ENCODE results near the gene TNFRSF1B. TPM values are rescaled to one million over a fixed set of nuclear protein-coding genes. Genes with fewer than 3 reads are reported as not detected.
A peak's percentile ranks its signal among the peaks of the same experiment; 100 is the strongest.

The TNFRSF1B gene
- total RNA-seq, 6 donors from 2014 or later = 28.3 to 113 (median 58.5) TPM

GRCh38 chr1:12129624-12130023 is 37.2 kb upstream of the TNFRSF1B start:
- Histone ChIP-seq H3K4me3 (no peak overlapping the region), H3K4me1 (peaks cover 35 to 47% (median 40%) of the 10 kb centered on the region in 4 donors), H3K36me3 (no peaks in the 10 kb centered on the region), H3K9me3 (no peaks in the 10 kb centered on the region), H3K27ac (no peak overlapping the region), H3K27me3 (no peaks in the 10 kb centered on the region)
- no peak for ATAC-seq (ENCODE audit: low FRiP score in 2 of 2)
- TF ChIP-seq EP300 (IDR thresholded peaks at IDR 0.05) (no peak), POLR2A (IDR thresholded peaks at IDR 0.05) (no peak), POLR2AphosphoS5 (IDR thresholded peaks at IDR 0.05) (no peak)
- TF ChIP-seq, protein P1, sequence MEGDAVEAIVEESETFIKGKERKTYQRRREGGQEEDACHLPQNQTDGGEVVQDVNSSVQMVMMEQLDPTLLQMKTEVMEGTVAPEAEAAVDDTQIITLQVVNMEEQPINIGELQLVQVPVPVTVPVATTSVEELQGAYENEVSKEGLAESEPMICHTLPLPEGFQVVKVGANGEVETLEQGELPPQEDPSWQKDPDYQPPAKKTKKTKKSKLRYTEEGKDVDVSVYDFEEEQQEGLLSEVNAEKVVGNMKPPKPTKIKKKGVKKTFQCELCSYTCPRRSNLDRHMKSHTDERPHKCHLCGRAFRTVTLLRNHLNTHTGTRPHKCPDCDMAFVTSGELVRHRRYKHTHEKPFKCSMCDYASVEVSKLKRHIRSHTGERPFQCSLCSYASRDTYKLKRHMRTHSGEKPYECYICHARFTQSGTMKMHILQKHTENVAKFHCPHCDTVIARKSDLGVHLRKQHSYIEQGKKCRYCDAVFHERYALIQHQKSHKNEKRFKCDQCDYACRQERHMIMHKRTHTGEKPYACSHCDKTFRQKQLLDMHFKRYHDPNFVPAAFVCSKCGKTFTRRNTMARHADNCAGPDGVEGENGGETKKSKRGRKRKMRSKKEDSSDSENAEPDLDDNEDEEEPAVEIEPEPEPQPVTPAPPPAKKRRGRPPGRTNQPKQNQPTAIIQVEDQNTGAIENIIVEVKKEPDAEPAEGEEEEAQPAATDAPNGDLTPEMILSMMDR (IDR thresholded peaks at IDR 0.05) = no peak
- DNase-seq = no peak
- 79 to 94% methylated on average over 12 of the region's 12 CpGs for WGBS, 2 donors

DNA sequence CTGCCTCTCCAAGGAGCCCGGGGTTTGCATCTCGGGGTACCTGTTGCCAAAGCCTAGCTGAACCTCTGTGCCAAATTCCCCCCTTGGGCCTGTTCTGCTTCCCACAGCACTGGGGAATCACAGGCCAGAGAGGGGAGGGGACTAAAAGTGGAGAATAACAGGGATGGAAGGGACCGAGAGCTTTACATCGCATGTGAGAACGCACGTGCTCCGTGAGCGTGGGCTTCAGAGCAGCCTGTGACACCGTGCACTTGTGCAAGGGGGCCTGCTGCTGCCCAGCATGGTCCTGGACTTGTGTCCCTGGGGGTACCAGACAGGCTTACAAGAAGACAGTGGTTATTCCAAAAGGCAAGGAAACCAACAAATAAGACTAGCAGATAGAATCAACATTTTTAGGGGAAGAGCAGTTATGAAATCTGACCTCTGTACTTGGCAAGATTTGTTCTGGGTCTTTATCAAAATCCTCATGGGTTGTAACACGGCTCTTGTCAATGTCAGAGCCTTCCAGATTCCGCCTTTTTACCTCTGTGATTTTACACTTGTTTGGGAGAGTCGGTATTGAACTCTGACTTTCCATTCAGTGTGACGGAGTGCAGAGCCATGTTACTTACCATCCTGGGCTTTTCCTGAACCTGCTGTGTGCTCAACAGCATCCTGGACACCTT is 36.2 kb upstream of the TNFRSF1B start:
- TF ChIP-seq POLR2AphosphoS5 (IDR thresholded peaks at IDR 0.05) (no peak), POLR2A (IDR thresholded peaks at IDR 0.05) (no peak), EP300 (IDR thresholded peaks at IDR 0.05) (no peak)
- TF ChIP-seq, protein P1 (IDR thresholded peaks at IDR 0.05) = no peak
- H3K27ac ChIP-seq = peak overlapping the region in 2 of 4 donors; percentile 7 to 40
- DNase-seq (no peak), ATAC-seq (ENCODE audit: low FRiP score in 2 of 2) (no peak)
- H3K36me3 ChIP-seq = no peaks in the 10 kb centered on the region
- 83 to 86% methylated on average over 13 of the region's 13 CpGs for WGBS, 2 donors
- H3K4me1 ChIP-seq = peaks cover 30 to 40% (median 34%) of the 10 kb centered on the region in 4 donors
- H3K9me3 ChIP-seq = no peaks in the 10 kb centered on the region
- no peak overlapping the region for H3K4me3 ChIP-seq
- H3K27me3 ChIP-seq = no peaks in the 10 kb centered on the region

GRCh38 chr1:12132078-12132477 is 34.7 kb upstream of the TNFRSF1B start:
- peak in 1 of 2 donors; percentile 42 for ATAC-seq (ENCODE audit: low FRiP score in 2 of 2)

DNA sequence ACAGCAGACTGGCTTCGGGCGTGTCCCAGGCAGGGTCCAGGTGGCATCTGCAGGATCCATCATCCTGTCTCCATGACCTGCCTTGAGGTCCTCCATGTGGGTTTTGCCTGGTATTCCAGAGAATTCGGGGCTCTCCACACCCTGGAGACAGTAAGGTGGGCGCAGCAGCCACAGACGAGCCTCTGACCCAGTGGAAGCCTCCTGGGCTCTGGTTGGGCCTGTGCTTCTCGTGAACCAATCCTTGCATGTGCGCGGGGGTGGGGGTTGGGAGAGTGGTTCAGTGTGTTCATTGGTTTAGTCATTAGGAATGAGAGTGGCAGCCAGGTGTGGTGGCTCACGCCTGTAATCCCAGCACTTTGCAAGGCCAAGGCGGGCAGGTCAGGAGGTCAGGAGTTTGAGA is 32.1 kb upstream of the TNFRSF1B start:
- DNase-seq (no peak), ATAC-seq (ENCODE audit: low FRiP score in 2 of 2) (no peak)
- TF ChIP-seq EP300 (IDR thresholded peaks at IDR 0.05) = no peak
- TF ChIP-seq POLR2AphosphoS5 (IDR thresholded peaks at IDR 0.05) = no peak
- TF ChIP-seq POLR2A (IDR thresholded peaks at IDR 0.05) = no peak
- TF ChIP-seq, protein P1 (IDR thresholded peaks at IDR 0.05) = no peak
- no peaks in the 10 kb centered on the region for H3K9me3 ChIP-seq
- no peak overlapping the region for H3K4me3 ChIP-seq
- no peaks in the 10 kb centered on the region for H3K27me3 ChIP-seq
- no peaks in the 10 kb centered on the region for H3K36me3 ChIP-seq
- peak overlapping the region in 1 of 4 donors; percentile 55 for H3K27ac ChIP-seq
- WGBS, 2 donors = 96 to 98% methylated on average over 7 to 10 of the region's 10 CpGs
- H3K4me1 ChIP-seq = peaks cover 22 to 37% (median 26%) of the 10 kb centered on the region in 4 donors

More at GRCh38 chr1:12132078-12132477, 34.7 kb upstream of the TNFRSF1B start:
- DNase-seq = no peak
- Histone ChIP-seq H3K36me3 (no peaks in the 10 kb centered on the region), H3K4me1 (peaks cover 22 to 37% (median 26%) of the 10 kb centered on the region in 4 donors), H3K27me3 (no peaks in the 10 kb centered on the region), H3K4me3 (no peak overlapping the region), H3K9me3 (no peaks in the 10 kb centered on the region), H3K27ac (peak overlapping the region; percentile 55 to 80 (median 66))
- 65 to 73% methylated on average over 8 of the region's 8 CpGs for WGBS, 2 donors
- TF ChIP-seq, protein P1 (IDR thresholded peaks at IDR 0.05) = no peak
- TF ChIP-seq POLR2AphosphoS5 (IDR thresholded peaks at IDR 0.05) = peak in 1 of 2 donors; percentile 12
- no peak for TF ChIP-seq EP300 (IDR thresholded peaks at IDR 0.05)
- TF ChIP-seq POLR2A (IDR thresholded peaks at IDR 0.05) = no peak
